Measurements from ENCODE around the gene TPRA1. TPM values are rescaled to one million over a fixed set of nuclear protein-coding genes. Genes with fewer than 3 reads are reported as not detected.

Gene TPRA1
- polyA plus RNA-seq, 3 donors: 20.2 to 29.4 (median 23.4) TPM

DNA sequence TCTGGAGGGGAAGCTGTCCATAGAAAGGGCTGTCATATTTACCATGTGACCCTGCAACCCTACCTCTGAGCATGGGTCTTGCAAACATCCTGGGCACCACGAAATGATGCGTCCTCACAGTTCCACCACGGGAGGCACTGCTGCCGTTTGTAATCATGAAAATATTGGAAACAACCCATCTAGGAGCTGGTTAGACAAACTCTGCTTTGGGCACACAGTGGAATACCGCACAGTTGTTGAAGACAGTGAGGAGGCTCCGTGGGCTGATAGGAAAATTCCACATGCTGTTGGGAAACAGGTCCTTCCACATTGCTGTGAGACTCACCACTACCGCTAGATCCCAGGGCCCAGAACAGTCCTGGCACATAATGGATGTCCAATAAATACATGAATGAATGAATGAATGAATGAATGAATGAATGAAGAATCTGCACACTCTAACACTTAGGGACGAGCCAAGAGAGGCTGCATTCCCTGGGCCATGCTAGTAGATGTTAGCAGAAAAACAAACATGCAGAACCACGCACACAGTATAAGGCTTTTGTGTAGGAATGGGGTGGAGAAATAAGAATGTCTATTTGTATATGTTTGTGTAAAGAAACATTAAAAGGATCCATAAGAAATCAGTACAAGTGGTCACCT, 40.6 kb downstream of the TPRA1 start:
- TF ChIP-seq, protein P1, sequence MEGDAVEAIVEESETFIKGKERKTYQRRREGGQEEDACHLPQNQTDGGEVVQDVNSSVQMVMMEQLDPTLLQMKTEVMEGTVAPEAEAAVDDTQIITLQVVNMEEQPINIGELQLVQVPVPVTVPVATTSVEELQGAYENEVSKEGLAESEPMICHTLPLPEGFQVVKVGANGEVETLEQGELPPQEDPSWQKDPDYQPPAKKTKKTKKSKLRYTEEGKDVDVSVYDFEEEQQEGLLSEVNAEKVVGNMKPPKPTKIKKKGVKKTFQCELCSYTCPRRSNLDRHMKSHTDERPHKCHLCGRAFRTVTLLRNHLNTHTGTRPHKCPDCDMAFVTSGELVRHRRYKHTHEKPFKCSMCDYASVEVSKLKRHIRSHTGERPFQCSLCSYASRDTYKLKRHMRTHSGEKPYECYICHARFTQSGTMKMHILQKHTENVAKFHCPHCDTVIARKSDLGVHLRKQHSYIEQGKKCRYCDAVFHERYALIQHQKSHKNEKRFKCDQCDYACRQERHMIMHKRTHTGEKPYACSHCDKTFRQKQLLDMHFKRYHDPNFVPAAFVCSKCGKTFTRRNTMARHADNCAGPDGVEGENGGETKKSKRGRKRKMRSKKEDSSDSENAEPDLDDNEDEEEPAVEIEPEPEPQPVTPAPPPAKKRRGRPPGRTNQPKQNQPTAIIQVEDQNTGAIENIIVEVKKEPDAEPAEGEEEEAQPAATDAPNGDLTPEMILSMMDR (IDR thresholded peaks at IDR 0.05): no peak
- peaks cover 0 to 3% of the 10 kb centered on the region in 2 donors for H3K36me3 Mint-ChIP-seq
- 78% methylated on average over 5 of the region's 9 CpGs for WGBS (ENCODE audit: insufficient coverage)
- H3K4me1 ChIP-seq (ENCODE audit: control insufficient read depth in 1 of 2, insufficient read depth in 2 of 2, low read length in 2 of 2): peaks cover 7 to 10% of the 10 kb centered on the region in 2 donors
- H3K4me2 ChIP-seq (replicated peaks; ENCODE audit: extremely low read depth, low read length, poor library complexity, severe bottlenecking): no peak overlapping the region
- no peak for DNase-seq
- no peak overlapping the region for H3K27ac ChIP-seq (ENCODE audit: low read depth in 1 of 2, low read length in 2 of 2)
- no peaks in the 10 kb centered on the region for H3K27me3 ChIP-seq (ENCODE audit: control insufficient read depth in 2 of 2, insufficient read depth in 2 of 2, low read length in 2 of 2)
- intact Hi-C loops (cut with micrococcal nuclease): loop anchor here (10.0 kb wide), 2 partner anchors 795 to 865 kb away; no protein-coding TSS in a partner anchor
- no peaks in the 10 kb centered on the region for H3K9me3 ChIP-seq (replicated peaks in 1 of 2; ENCODE audit: control insufficient read depth in 1 of 2, insufficient read depth in 1 of 2, low read length in 2 of 2)
- H3K9me3 Mint-ChIP-seq: no peaks in the 10 kb centered on the region
- no peak overlapping the region for H3K9ac ChIP-seq (ENCODE audit: insufficient read depth, low read length, poor library complexity, severe bottlenecking)
- H3K27ac Mint-ChIP-seq: no peak overlapping the region
- no peaks in the 10 kb centered on the region for H3K36me3 ChIP-seq (replicated peaks in 1 of 2; ENCODE audit: control insufficient read depth in 1 of 2, insufficient read depth in 2 of 2, low read length in 2 of 2)
- no peak overlapping the region for H3K4me3 ChIP-seq (replicated peaks in 1 of 3; ENCODE audit: low read depth in 2 of 3, low read length in 3 of 3)
- no peaks in the 10 kb centered on the region for H4K20me1 ChIP-seq (ENCODE audit: insufficient read depth, low read length)
- H2AFZ ChIP-seq (ENCODE audit: insufficient read depth, low read depth, low read length, poor library complexity, severe bottlenecking): no peak overlapping the region
- H3K4me3 Mint-ChIP-seq: no peak overlapping the region
- H3K27me3 Mint-ChIP-seq (ENCODE audit: low read depth in 3 of 3): peaks cover 15 to 29% (median 17%) of the 10 kb centered on the region in 3 donors
- H3K4me1 Mint-ChIP-seq: peaks cover 13% of the 10 kb centered on the region
- H3K79me2 ChIP-seq (ENCODE audit: insufficient read depth, low read length): no peaks in the 10 kb centered on the region

DNA sequence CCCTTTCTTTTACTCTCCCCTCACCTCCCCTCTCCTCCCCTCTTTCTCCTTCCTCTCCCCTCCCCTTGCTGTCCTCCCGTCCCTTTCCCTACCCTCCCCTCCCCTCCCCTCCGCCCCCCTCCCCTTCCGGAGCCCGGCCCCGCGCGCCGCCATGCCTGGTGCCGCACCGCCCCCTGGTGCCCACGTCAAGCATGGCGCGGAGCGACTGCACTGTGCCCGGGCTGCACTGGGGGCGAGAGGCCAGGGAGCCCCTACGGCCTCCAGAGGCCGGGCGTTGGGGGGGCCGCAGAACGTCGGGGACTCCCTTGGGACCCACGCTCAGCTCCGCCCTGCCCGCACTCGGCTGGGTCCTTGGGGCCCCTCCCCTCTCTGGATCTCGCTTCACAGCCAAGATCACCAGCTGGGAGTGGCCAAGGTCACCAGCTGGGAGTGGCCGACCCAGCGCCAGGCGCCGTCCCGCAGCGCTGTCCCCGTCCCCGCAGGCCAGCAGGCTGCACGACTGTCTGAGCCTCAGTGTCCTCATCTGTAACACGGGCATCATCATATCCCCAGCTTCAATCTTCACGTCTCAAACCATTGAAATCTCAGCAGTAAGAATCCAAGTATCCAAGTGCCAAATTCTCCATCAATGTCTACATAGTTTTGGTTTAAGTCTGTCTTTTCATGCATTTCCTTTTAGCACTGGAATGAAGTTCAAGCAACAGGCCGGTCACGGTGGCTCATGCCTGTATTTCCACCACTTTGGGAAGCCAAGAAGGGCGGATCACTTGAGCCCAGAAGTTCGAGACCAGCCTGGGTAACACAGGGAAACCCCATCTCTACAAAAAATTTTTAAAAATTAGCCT, 42.5 kb downstream of the TPRA1 start:
- Histone ChIP-seq H3K36me3 (replicated peaks in 1 of 2; ENCODE audit: control insufficient read depth in 1 of 2, insufficient read depth in 2 of 2, low read length in 2 of 2) (no peaks in the 10 kb centered on the region), H3K79me2 (ENCODE audit: insufficient read depth, low read length) (no peaks in the 10 kb centered on the region), H3K9me3 (replicated peaks in 1 of 2; ENCODE audit: control insufficient read depth in 1 of 2, insufficient read depth in 1 of 2, low read length in 2 of 2) (no peaks in the 10 kb centered on the region), H3K4me2 (replicated peaks; ENCODE audit: extremely low read depth, low read length, poor library complexity, severe bottlenecking) (peak overlapping the region; percentile 89), H2AFZ (ENCODE audit: insufficient read depth, low read depth, low read length, poor library complexity, severe bottlenecking) (peak overlapping the region; percentile 97), H4K20me1 (ENCODE audit: insufficient read depth, low read length) (no peaks in the 10 kb centered on the region), H3K4me1 (ENCODE audit: control insufficient read depth in 1 of 2, insufficient read depth in 2 of 2, low read length in 2 of 2) (peaks cover 7 to 10% of the 10 kb centered on the region in 2 donors), H3K4me3 (replicated peaks in 1 of 3; ENCODE audit: low read depth in 2 of 3, low read length in 3 of 3) (peak overlapping the region; percentile 35 to 80 (median 52)), H3K27ac (ENCODE audit: low read depth in 1 of 2, low read length in 2 of 2) (no peak overlapping the region), H3K9ac (ENCODE audit: insufficient read depth, low read length, poor library complexity, severe bottlenecking) (peak overlapping the region; percentile 64), H3K27me3 (ENCODE audit: control insufficient read depth in 2 of 2, insufficient read depth in 2 of 2, low read length in 2 of 2) (no peaks in the 10 kb centered on the region)
- peak overlapping the region in 1 of 7 donors; percentile 74 for H3K27ac Mint-ChIP-seq
- intact Hi-C loops (cut with micrococcal nuclease): loop anchor here (10.0 kb wide), 2 partner anchors 793 to 863 kb away; no protein-coding TSS in a partner anchor
- H3K4me1 Mint-ChIP-seq: peaks cover 11% of the 10 kb centered on the region
- WGBS (ENCODE audit: insufficient coverage): 3% methylated on average over 37 of the region's 42 CpGs
- TF ChIP-seq, protein P1 (IDR thresholded peaks at IDR 0.05): peak; percentile 77
- H3K36me3 Mint-ChIP-seq: no peaks in the 10 kb centered on the region
- H3K27me3 Mint-ChIP-seq (ENCODE audit: low read depth in 3 of 3): peaks cover 12 to 38% (median 27%) of the 10 kb centered on the region in 3 donors
- H3K9me3 Mint-ChIP-seq: no peaks in the 10 kb centered on the region
- DNase-seq: peak; percentile 43 to 62 (median 45)
- H3K4me3 Mint-ChIP-seq: peak overlapping the region; percentile 70 to 89
